Panc1 (cell line): ENCODE measurements around the gene MAP2K7. TPM values are rescaled to one million over a fixed set of nuclear protein-coding genes. Genes with fewer than 3 reads are reported as not detected.
A peak's percentile ranks its signal among the peaks of the same experiment; 100 is the strongest.

ENCODE experiments used
- ATAC-seq: fragments of 200-7000 bp; cut with Tn5 transposase; 2 replicates; pipeline ENCODE4 v1.9.1; 2020; ENCODE audit warnings: mild to moderate bottlenecking, moderate library complexity
- BruUV-seq: library from RNA; stranded (reverse); fragments of 400-500 nt; replicated peaks from 2 replicates; lab custom pipeline; 2021; lab: Mats Ljungman, UMichigan
- CTCF ChIA-PET: fragments of 300-600 bp; sonication (Branson Sonifier 250); formaldehyde crosslinking; loops from one replicate; lab custom pipeline; 2022; ENCODE audit warnings: antibody characterized with exemption; lab: Charles Lee
- POLR2A ChIA-PET: fragments of 300-600 bp; sonication (Branson Sonifier 250); formaldehyde crosslinking; loops from one replicate; lab custom pipeline; 2022; ENCODE audit warnings: antibody characterized with exemption; lab: Charles Lee
- DNase-seq: peaks from one replicate; pipeline ENCODE4 v3.0.0-alpha.2; 2010; ENCODE audit warnings: low read depth, low spot score
- H3K27ac ChIP-seq: 2 replicates; pipeline ENCODE4 v1.5.1; 2011; ENCODE audit warnings: mild to moderate bottlenecking, low read length, inconsistent platforms
- H3K27me3 ChIP-seq: fragments of 200-500 bp; sonication (Bioruptor generic); 2 replicates; pipeline ENCODE4 v1.6.0; 2014; ENCODE audit warnings: low read length, inconsistent platforms; ENCODE audit not compliant: control insufficient read depth, insufficient read depth
- H3K36me3 ChIP-seq: fragments of 200-500 bp; sonication (Bioruptor generic); 2 replicates; pipeline ENCODE4 v1.5.1; 2014; ENCODE audit warnings: inconsistent platforms, mild to moderate bottlenecking, low read length, moderate library complexity; ENCODE audit not compliant: control insufficient read depth, insufficient read depth
- H3K4me1 ChIP-seq: 2 replicates; pipeline ENCODE4 v1.5.1; 2011; ENCODE audit warnings: inconsistent platforms, mild to moderate bottlenecking, low read length, moderate library complexity; ENCODE audit not compliant: control insufficient read depth, insufficient read depth
- H3K4me3 ChIP-seq, 2 experiments: 2 replicates each; pipeline ENCODE4 v1.5.1; 2011 to 2012; ENCODE audit warnings: low read depth in 2 of 2, low read length in 2 of 2, mild to moderate bottlenecking in 2 of 2, inconsistent platforms in 1 of 2, moderate library complexity in 1 of 2
- H3K9me3 ChIP-seq: fragments of 200-500 bp; sonication (Bioruptor generic); 2 replicates; pipeline ENCODE4 v1.5.1; 2014; ENCODE audit warnings: low read depth, mild to moderate bottlenecking, inconsistent platforms, low read length, moderate library complexity; ENCODE audit not compliant: control insufficient read depth, insufficient read depth
- CTCF ChIP-seq: fragments of 450-650 bp; IDR thresholded peaks from 2 replicates; pipeline ENCODE4 v1.5.1; 2017; ENCODE audit warnings: mild to moderate bottlenecking
- POLR2AphosphoS5 ChIP-seq: IDR thresholded peaks from 2 replicates; pipeline ENCODE4 v1.6.1; 2012; ENCODE audit warnings: mild to moderate bottlenecking, low read depth, low read length, moderate library complexity
- REST ChIP-seq, 2 experiments: IDR thresholded peaks; 2 replicates each; pipeline ENCODE4 v1.6.1; 2011 to 2012; ENCODE audit warnings: low read depth in 2 of 2, control low read depth in 1 of 2, low read length in 1 of 2, mild to moderate bottlenecking in 1 of 2, moderate library complexity in 1 of 2; ENCODE audit not compliant: insufficient read depth in 1 of 2
- SIN3A ChIP-seq: IDR thresholded peaks from 2 replicates; pipeline ENCODE4 v1.6.1; 2012; ENCODE audit warnings: low read depth, mild to moderate bottlenecking, low read length, moderate library complexity, borderline replicate concordance; ENCODE audit not compliant: insufficient read depth
- TCF7L2 ChIP-seq: IDR thresholded peaks from 2 replicates; pipeline ENCODE4 v1.6.1; 2011; ENCODE audit warnings: mild to moderate bottlenecking, low read depth, low read length, inconsistent platforms
- in situ Hi-C: cut with HindIII; loops from 2 replicates; pipeline ENCODE4 v1.10.0; 2016; ENCODE audit warnings: low sequenced_read_pairs, low pct_unique_long_range_greater_than_20kb
- intact Hi-C: fragments of 100-400 bp; cut with micrococcal nuclease; formaldehyde crosslinking; loops from one replicate; pipeline ENCODE4 v1.10.0; 2022; ENCODE audit not compliant: unreplicated experiment
- total RNA-seq: library from RNA; stranded (reverse); gene quantifications from one replicate; pipeline ENCODE4 v1.2.1, GENCODE V29; 2021; ENCODE audit not compliant: unreplicated experiment

The MAP2K7 gene
- total RNA-seq, 1 experiment from 2014 or later = 32.9 TPM

GRCh38 chr19:7869453-7869909 is 34.2 kb upstream of the MAP2K7 start:
- Histone ChIP-seq H3K27me3 (no peaks in the 10 kb centered on the region), H3K36me3 (no peaks in the 10 kb centered on the region), H3K4me1 (no peaks in the 10 kb centered on the region), H3K9me3 (no peaks in the 10 kb centered on the region), H3K27ac (no peak overlapping the region), H3K4me3 (peak overlapping the region; percentile 42 to 62)
- ChIA-PET CTCF (interaction anchor here (0.6 to 1.1 kb wide), 6 partner anchors 10 to 286 kb away, joined by 4 to 6 read pairs (median 5); no protein-coding TSS in a partner anchor), POLR2A (interaction anchor here (0.5 to 1.8 kb wide), 2 partner anchors 32 to 60 kb away, joined by 9 to 11 read pairs; no protein-coding TSS in a partner anchor)
- in situ Hi-C loops (no loop called here), intact Hi-C loops (no loop called here)
- TF ChIP-seq CTCF = peak; percentile 73
- no peak for TF ChIP-seq POLR2AphosphoS5
- BruUV-seq = no TSS peak
- ATAC-seq (peak; percentile 69), DNase-seq (no peak)

GRCh38 chr19:7869910-7870511 is 33.7 kb upstream of the MAP2K7 start:
- in situ Hi-C loops = no loop called here
- BruUV-seq = no TSS peak
- Histone ChIP-seq H3K4me3 (peak overlapping the region; percentile 42 to 62), H3K9me3 (no peaks in the 10 kb centered on the region), H3K36me3 (no peaks in the 10 kb centered on the region), H3K4me1 (no peaks in the 10 kb centered on the region), H3K27ac (no peak overlapping the region), H3K27me3 (no peaks in the 10 kb centered on the region)
- ATAC-seq = peak; percentile 44
- no peak for DNase-seq
- ChIA-PET POLR2A (interaction anchor here (0.5 to 1.8 kb wide), 2 partner anchors 32 to 59 kb away, joined by 9 to 11 read pairs; no protein-coding TSS in a partner anchor), CTCF (interaction anchor here (0.6 to 0.8 kb wide), 5 partner anchors 9 to 221 kb away, joined by 4 to 6 read pairs (median 5); no protein-coding TSS in a partner anchor)
- intact Hi-C loops = no loop called here
- TF ChIP-seq TCF7L2 (no peak), SIN3A (no peak), CTCF (no peak), REST (IDR thresholded peaks at IDR 0.05; ENCODE audit: insufficient read depth in 1 of 2, low read depth in 2 of 2, low read length in 1 of 2) (no peak), POLR2AphosphoS5 (no peak)
